ENCODE results near the gene KCTD3. TPM values are rescaled to one million over a fixed set of nuclear protein-coding genes. Genes with fewer than 3 reads are reported as not detected.

The KCTD3 gene
- total RNA-seq, 1 experiment from 2014 or later = 90.3 TPM

- intact Hi-C loops (cut with micrococcal nuclease) = no loop called here
- no peaks in the 10 kb centered on the region for H3K36me3 Mint-ChIP-seq (ENCODE audit: insufficient read depth, unreplicated experiment)
These were observed 27.1 kb upstream of the KCTD3 start for GRCh38 chr1:215539803-215540570.

DNA sequence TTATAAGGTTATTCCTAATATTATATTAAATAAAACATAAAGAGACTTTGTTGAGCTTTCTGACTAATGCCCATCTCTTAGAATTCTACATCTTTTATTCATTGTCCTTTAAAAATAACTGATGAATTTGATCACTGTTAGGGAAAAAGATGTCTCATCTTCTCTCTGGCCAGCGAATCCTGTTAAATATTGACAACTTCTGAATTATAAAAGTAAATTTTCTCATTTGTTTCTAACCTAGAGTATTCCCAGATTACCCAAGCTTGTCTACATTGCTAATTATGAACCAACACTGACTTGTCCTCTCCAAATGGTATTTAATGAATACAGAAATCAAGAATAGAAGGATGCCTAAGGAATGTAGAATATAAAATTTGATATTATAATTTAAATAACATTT lies 24.8 kb upstream of the KCTD3 start:
- H3K4me3 Mint-ChIP-seq (ENCODE audit: unreplicated experiment) = no peak overlapping the region
- H3K4me1 Mint-ChIP-seq (ENCODE audit: insufficient read depth, unreplicated experiment) = peaks cover 35% of the 10 kb centered on the region
- ChIA-PET CTCF (interaction anchor here (0.6 to 2.6 kb wide), 10 partner anchors 9 to 1328 kb away, joined by 3 to 10 read pairs (median 4); no protein-coding TSS in a partner anchor), POLR2A (interaction anchor here (0.6 to 8.2 kb wide), 4 partner anchors 13 to 361 kb away, joined by 3 to 117 read pairs (median 4); partner anchors contain the start of gene KCTD3)
- intact Hi-C loops (cut with micrococcal nuclease) = no loop called here
- DNase-seq (ENCODE audit: unreplicated experiment) = no peak
- no peaks in the 10 kb centered on the region for H3K9me3 Mint-ChIP-seq (ENCODE audit: unreplicated experiment)
- H3K36me3 Mint-ChIP-seq (ENCODE audit: insufficient read depth, unreplicated experiment) = no peaks in the 10 kb centered on the region
- H3K27me3 Mint-ChIP-seq (ENCODE audit: insufficient read depth, unreplicated experiment) = no peaks in the 10 kb centered on the region
- BruUV-seq (replicated peaks) = no TSS peak
- H3K27ac Mint-ChIP-seq (ENCODE audit: low read depth, unreplicated experiment) = no peak overlapping the region
- TF ChIP-seq CTCF (IDR thresholded peaks at IDR 0.05; ENCODE audit: unreplicated experiment) = no peak

More at GRCh38 chr1:215539803-215540570, 27.1 kb upstream of the KCTD3 start:
- no peaks in the 10 kb centered on the region for H3K27me3 Mint-ChIP-seq (ENCODE audit: insufficient read depth, unreplicated experiment)
- POLR2A ChIA-PET = interaction anchor here (0.8 to 8.2 kb wide), 12 partner anchors 9 to 424 kb away, joined by 3 to 117 read pairs (median 4); partner anchors contain the start of gene KCTD3
- no peak for TF ChIP-seq CTCF (IDR thresholded peaks at IDR 0.05; ENCODE audit: unreplicated experiment)
- DNase-seq (ENCODE audit: unreplicated experiment) = peak; percentile 98
- H3K9me3 Mint-ChIP-seq (ENCODE audit: unreplicated experiment) = no peaks in the 10 kb centered on the region
- H3K4me1 Mint-ChIP-seq (ENCODE audit: insufficient read depth, unreplicated experiment) = peaks cover 35% of the 10 kb centered on the region
- H3K4me3 Mint-ChIP-seq (ENCODE audit: unreplicated experiment) = peak overlapping the region; percentile 4
- H3K27ac Mint-ChIP-seq (ENCODE audit: low read depth, unreplicated experiment) = no peak overlapping the region
- CTCF ChIA-PET = interaction anchor here (0.6 to 3.0 kb wide), 18 partner anchors 9 to 1625 kb away, joined by 3 to 38 read pairs (median 4); no protein-coding TSS in a partner anchor
- BruUV-seq (replicated peaks) = no TSS peak

- ChIA-PET POLR2A (interaction anchor here (0.6 to 8.2 kb wide), 6 partner anchors 9 to 1136 kb away, joined by 3 to 117 read pairs (median 3); partner anchors contain the start of gene KCTD3), CTCF (interaction anchor here (0.9 to 2.6 kb wide), 7 partner anchors 10 to 394 kb away, joined by 3 to 10 read pairs (median 3); no protein-coding TSS in a partner anchor)
- no peaks in the 10 kb centered on the region for H3K36me3 Mint-ChIP-seq (ENCODE audit: insufficient read depth, unreplicated experiment)
- BruUV-seq (replicated peaks) = no TSS peak
- no peak overlapping the region for H3K4me3 Mint-ChIP-seq (ENCODE audit: unreplicated experiment)
- H3K27ac Mint-ChIP-seq (ENCODE audit: low read depth, unreplicated experiment) = peak overlapping the region; percentile 24
- intact Hi-C loops (cut with micrococcal nuclease) = no loop called here
- peaks cover 35% of the 10 kb centered on the region for H3K4me1 Mint-ChIP-seq (ENCODE audit: insufficient read depth, unreplicated experiment)
- no peaks in the 10 kb centered on the region for H3K9me3 Mint-ChIP-seq (ENCODE audit: unreplicated experiment)
- DNase-seq (ENCODE audit: unreplicated experiment) = peak; percentile 79
- H3K27me3 Mint-ChIP-seq (ENCODE audit: insufficient read depth, unreplicated experiment) = no peaks in the 10 kb centered on the region
- no peak for TF ChIP-seq CTCF (IDR thresholded peaks at IDR 0.05; ENCODE audit: unreplicated experiment)
These were observed 23.9 kb upstream of the KCTD3 start for GRCh38 chr1:215543191-215543606.

- H3K4me1 Mint-ChIP-seq (ENCODE audit: insufficient read depth, unreplicated experiment) = peaks cover 35% of the 10 kb centered on the region
- H3K27ac Mint-ChIP-seq (ENCODE audit: low read depth, unreplicated experiment) = no peak overlapping the region
- CTCF ChIA-PET = interaction anchor here (0.6 to 2.6 kb wide), 6 partner anchors 14 to 884 kb away, joined by 3 to 10 read pairs (median 3); no protein-coding TSS in a partner anchor
- no TSS peak for BruUV-seq (replicated peaks)
- no peaks in the 10 kb centered on the region for H3K9me3 Mint-ChIP-seq (ENCODE audit: unreplicated experiment)
- intact Hi-C loops (cut with micrococcal nuclease) = no loop called here
- POLR2A ChIA-PET = interaction anchor here (0.7 to 8.2 kb wide), 5 partner anchors 9 to 388 kb away, joined by 3 to 117 read pairs (median 3); partner anchors contain the start of gene KCTD3
- no peak for TF ChIP-seq CTCF (IDR thresholded peaks at IDR 0.05; ENCODE audit: unreplicated experiment)
- H3K27me3 Mint-ChIP-seq (ENCODE audit: insufficient read depth, unreplicated experiment) = no peaks in the 10 kb centered on the region
- no peaks in the 10 kb centered on the region for H3K36me3 Mint-ChIP-seq (ENCODE audit: insufficient read depth, unreplicated experiment)
- no peak overlapping the region for H3K4me3 Mint-ChIP-seq (ENCODE audit: unreplicated experiment)
- no peak for DNase-seq (ENCODE audit: unreplicated experiment)
These were observed 23.3 kb upstream of the KCTD3 start for GRCh38 chr1:215543806-215544205.

All from MCF 10A (cell line).